WERI-Rb-1 (cell line): Measurements from ENCODE around the gene CLK1.

Experiments
- DNase-seq: peaks from one replicate; pipeline ENCODE4 v3.0.0-alpha.2; 2020
- H3K27ac ChIP-seq: fragments of 250-450 bp; sonication (Bioruptor Pico); 2 replicates; pipeline ENCODE4 v1.5.1; 2020; ENCODE audit warnings: mild to moderate bottlenecking, moderate library complexity
- H3K27me3 ChIP-seq: fragments of 250-450 bp; sonication (Bioruptor Pico); 2 replicates; pipeline ENCODE4 v1.5.1; 2021; ENCODE audit warnings: mild to moderate bottlenecking, low read depth, moderate library complexity; ENCODE audit not compliant: insufficient read depth, severe bottlenecking
- H3K36me3 ChIP-seq: fragments of 250-450 bp; sonication (Bioruptor Pico); 2 replicates; pipeline ENCODE4 v1.5.1; 2020; ENCODE audit warnings: mild to moderate bottlenecking, moderate library complexity
- H3K4me3 ChIP-seq: 2 replicates; pipeline ENCODE4 v1.5.1; 2011; ENCODE audit warnings: low read depth, mild to moderate bottlenecking, control low read depth, low read length
- H3K9me3 ChIP-seq: fragments of 250-450 bp; sonication (Bioruptor Pico); 2 replicates; pipeline ENCODE4 v1.5.1; 2021; ENCODE audit warnings: mild to moderate bottlenecking, moderate library complexity; ENCODE audit not compliant: severe bottlenecking
- TF ChIP-seq, protein P1 (sequence below): IDR thresholded peaks from 2 replicates; pipeline ENCODE4 v1.5.1; 2011; ENCODE audit warnings: low read depth, mild to moderate bottlenecking, control low read depth, inconsistent platforms, low read length

Gene CLK1

DNA sequence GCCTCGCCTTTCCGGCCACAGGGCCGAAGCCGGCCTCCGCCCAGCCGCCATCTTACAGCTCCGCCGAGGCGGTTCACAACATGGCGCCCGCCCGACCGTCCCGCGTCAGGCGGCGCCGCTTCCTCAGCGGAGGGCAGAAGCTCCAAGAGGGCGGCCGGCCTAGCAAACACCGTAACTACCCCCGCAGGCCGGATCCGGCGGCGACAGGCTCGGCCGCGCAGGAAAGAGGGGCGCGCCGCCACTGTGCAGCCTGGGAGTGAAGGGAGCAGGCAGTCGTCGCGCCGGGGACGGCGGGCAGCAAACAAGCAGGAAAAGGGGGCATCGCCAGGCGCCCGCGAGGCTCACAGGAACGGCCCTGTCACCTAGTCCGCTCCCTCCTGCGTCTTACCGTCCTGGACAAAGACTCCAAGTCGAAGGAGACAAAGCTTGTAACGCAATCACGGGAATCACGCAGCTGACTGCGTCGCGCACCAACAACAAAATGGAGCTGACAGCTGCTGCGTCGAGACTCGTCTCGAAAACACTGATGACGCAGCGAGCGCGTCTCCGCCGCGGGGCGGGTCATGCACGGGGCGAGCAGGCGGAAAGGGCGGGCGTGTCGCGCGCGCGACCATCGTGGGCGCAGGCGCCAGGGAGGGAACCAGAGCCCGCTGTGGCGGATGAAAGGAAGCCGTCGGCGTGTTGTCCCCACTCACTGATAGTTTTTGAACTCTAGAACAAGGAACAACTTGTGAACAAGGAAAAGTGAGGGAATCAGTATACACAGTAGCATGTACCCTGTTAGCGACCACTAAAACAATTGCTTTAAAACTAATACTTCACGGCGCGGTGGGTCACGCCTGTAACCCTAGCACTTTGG lies at the start of gene CLK1:
Gene CLK1 (minus strand): TSS at position 483 of the 859 bp plus-strand sequence. CDS start 2,796 bp downstream, outside the sequence.
- Histone ChIP-seq H3K4me3 (peak within 1 kb of the TSS; percentile 70), H3K36me3 (peaks cover 43% of the 10 kb centered on the region), H3K27ac (peak within 1 kb of the TSS; percentile 99), H3K9me3 (no peaks in the 10 kb centered on the region), H3K27me3 (no peaks in the 10 kb centered on the region)
- TF ChIP-seq, protein P1, sequence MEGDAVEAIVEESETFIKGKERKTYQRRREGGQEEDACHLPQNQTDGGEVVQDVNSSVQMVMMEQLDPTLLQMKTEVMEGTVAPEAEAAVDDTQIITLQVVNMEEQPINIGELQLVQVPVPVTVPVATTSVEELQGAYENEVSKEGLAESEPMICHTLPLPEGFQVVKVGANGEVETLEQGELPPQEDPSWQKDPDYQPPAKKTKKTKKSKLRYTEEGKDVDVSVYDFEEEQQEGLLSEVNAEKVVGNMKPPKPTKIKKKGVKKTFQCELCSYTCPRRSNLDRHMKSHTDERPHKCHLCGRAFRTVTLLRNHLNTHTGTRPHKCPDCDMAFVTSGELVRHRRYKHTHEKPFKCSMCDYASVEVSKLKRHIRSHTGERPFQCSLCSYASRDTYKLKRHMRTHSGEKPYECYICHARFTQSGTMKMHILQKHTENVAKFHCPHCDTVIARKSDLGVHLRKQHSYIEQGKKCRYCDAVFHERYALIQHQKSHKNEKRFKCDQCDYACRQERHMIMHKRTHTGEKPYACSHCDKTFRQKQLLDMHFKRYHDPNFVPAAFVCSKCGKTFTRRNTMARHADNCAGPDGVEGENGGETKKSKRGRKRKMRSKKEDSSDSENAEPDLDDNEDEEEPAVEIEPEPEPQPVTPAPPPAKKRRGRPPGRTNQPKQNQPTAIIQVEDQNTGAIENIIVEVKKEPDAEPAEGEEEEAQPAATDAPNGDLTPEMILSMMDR, result no peak
- DNase-seq, result peak; percentile 95

DNA sequence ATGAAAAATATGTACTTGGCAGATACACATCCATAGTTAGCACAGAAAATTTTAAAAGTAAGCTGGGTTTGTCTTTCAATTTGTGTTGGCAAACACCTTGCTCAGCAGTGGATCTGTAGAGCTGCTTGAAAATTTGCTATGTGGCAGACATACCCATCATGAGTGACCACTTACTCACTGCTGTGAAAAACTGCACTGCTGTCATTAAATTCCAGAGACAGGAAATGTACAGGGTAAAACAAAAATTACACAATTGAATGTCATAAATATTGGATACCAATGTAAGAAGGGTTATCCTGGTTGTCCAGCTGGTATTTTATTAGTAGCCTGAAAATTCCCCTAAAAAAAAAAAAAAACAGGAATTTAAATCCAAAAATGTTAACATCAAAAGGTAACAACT lies 49.2 kb upstream of the CLK1 start:
- H3K9me3 ChIP-seq, result no peaks in the 10 kb centered on the region
- H3K27ac ChIP-seq, result no peak overlapping the region
- TF ChIP-seq, protein P1, result no peak
- H3K36me3 ChIP-seq, result peaks cover 40% of the 10 kb centered on the region
- no peak overlapping the region for H3K4me3 ChIP-seq
- no peaks in the 10 kb centered on the region for H3K27me3 ChIP-seq
- no peak for DNase-seq

DNA sequence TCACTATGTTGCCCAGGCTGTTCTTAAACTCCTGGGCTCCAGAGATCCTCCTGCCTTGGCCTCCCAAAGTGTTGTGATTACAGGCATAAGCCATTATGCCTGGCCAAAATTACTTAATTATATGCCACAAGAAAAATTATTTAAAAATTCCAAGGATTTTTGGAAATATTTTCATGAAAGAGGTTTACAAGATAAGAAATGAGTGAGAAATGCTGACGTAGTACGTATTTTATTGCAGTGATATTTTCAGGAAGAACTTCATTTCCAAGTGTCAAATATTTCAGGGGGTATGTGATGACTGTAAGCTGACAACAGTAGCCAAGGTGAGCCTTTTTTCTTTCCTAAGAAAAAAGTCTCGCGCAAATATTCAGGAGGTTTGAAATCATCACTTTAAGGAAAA lies 45.5 kb upstream of the CLK1 start:
- Histone ChIP-seq H3K27ac (no peak overlapping the region), H3K36me3 (peaks cover 46% of the 10 kb centered on the region), H3K27me3 (no peaks in the 10 kb centered on the region), H3K9me3 (no peaks in the 10 kb centered on the region), H3K4me3 (no peak overlapping the region)
- TF ChIP-seq, protein P1, result no peak
- no peak for DNase-seq

DNA sequence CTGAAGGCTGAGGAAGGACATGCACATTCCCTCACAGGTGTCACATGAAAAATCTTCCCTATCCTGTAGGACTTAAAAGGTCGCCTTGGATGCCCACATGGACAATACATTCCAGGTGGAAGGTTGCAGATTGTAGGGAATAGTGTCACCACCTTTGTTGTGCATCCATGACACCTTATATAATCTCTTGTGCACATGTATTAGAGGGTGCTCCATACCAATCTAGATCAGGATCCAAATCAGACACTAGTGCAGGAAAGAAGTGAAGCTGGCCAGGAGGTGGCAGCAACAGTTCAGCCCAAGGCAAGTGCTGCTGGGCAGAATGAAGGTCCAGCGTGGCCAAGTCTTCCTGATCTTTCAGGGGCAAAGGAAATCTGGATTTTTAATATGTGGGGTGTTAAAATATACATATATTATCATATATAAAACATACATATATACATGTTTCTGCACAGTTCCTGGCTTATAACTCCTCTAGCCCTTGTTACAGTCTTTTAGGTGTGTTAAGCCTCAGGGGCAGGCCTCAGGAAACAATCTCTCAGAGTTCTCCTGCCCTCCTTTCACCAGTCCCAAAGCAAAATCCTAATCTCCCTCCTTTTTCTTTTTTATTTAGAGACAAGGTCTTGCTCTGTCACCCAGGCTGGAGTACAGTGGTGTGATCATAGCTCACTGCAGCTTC lies 41.3 kb upstream of the CLK1 start:
- no peaks in the 10 kb centered on the region for H3K27me3 ChIP-seq
- H3K27ac ChIP-seq, result no peak overlapping the region
- no peaks in the 10 kb centered on the region for H3K9me3 ChIP-seq
- TF ChIP-seq, protein P1, result peak; percentile 77
- no peak overlapping the region for H3K4me3 ChIP-seq
- H3K36me3 ChIP-seq, result peaks cover 55% of the 10 kb centered on the region
- peak; percentile 75 for DNase-seq

DNA sequence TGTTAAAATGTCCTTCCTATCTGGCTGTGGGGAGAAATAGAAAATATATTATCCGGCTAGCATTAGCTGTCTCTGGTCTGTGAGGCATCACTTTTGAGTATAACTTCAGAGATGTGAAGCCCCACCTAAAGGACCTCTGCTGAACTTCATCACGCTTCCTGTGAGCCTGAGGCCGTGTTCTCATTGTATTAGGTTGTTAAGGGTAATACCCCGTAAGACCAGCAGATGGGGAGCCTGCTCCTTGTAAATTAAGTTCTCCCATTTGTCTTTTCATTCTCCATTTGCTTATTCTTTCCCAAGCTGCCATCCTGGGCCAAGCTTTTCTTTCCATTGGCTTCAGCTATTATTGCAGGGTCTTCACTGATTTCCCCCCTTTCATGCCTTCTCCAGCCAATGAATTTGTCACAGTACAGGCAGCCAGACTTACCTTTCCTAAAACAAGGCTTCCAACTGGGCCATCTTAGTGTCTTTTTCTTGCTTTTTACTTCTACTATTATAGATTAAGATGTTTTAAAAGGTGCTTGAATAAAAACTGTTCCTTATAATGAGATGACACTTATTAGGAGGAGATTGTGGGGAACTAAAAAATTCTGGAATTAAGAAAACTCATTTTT lies 37.1 kb upstream of the CLK1 start:
- Histone ChIP-seq H3K27ac (no peak overlapping the region), H3K27me3 (no peaks in the 10 kb centered on the region), H3K9me3 (no peaks in the 10 kb centered on the region), H3K36me3 (peaks cover 71% of the 10 kb centered on the region), H3K4me3 (no peak overlapping the region)
- TF ChIP-seq, protein P1, result peak; percentile 74
- DNase-seq, result peak; percentile 76
